Activated CD8-positive, alpha-beta T cell treated with anti-CD3 and anti-CD28 coated beads, Interleukin-2, amount 10 ng/mL, durations not matched to agents 7 days and 5 days (primary cell): ENCODE measurements around the gene ANO1. TPM values are rescaled to one million over a fixed set of nuclear protein-coding genes. Genes with fewer than 3 reads are reported as not detected.

ENCODE experiments used
- ATAC-seq: fragments of 150-1000 bp; cut with Tn5 transposase; one replicate; pipeline ENCODE4 v1.10.0; 2021; ENCODE audit warnings: moderate library complexity
- CTCF ChIA-PET: fragments of 350-600 bp; sonication (Branson Sonifier 250); formaldehyde crosslinking; loops from one replicate; lab custom pipeline; 2021; ENCODE audit warnings: antibody characterized with exemption; lab: Charles Lee
- POLR2A ChIA-PET: fragments of 350-600 bp; sonication (Branson Sonifier 250); formaldehyde crosslinking; loops from one replicate; lab custom pipeline; 2021; ENCODE audit warnings: antibody characterized with exemption; lab: Charles Lee
- DNase-seq: peaks from one replicate; pipeline ENCODE4 v3.0.0-alpha.2; 2020
- H3K27ac Mint-ChIP-seq: one replicate; pipeline ENCODE4 v1.8.0; 2021; ENCODE audit warnings: mild to moderate bottlenecking, mixed read lengths
- H3K27me3 Mint-ChIP-seq: one replicate; pipeline ENCODE4 v1.8.0; 2021; ENCODE audit warnings: low read depth, mixed read lengths
- H3K36me3 Mint-ChIP-seq: one replicate; pipeline ENCODE4 v1.8.0; 2021; ENCODE audit warnings: low read depth, mixed read lengths
- H3K4me1 Mint-ChIP-seq: one replicate; pipeline ENCODE4 v1.8.0; 2021; ENCODE audit warnings: low read depth, mixed read lengths
- H3K4me3 Mint-ChIP-seq: one replicate; pipeline ENCODE4 v1.8.0; 2021; ENCODE audit warnings: mild to moderate bottlenecking, mixed read lengths
- H3K9me3 Mint-ChIP-seq: one replicate; pipeline ENCODE4 v1.8.0; 2022; ENCODE audit warnings: mixed read lengths; ENCODE audit not compliant: insufficient read depth
- total RNA-seq, 2 experiments: library from RNA; stranded (reverse); gene quantifications; one replicate each; pipeline ENCODE4 v1.2.3, GENCODE V29; 2021

ANO1 gene
- total RNA-seq, 2 experiments from 2014 or later, result not detected

- no peaks in the 10 kb centered on the region for H3K36me3 Mint-ChIP-seq
- H3K4me1 Mint-ChIP-seq, result no peaks in the 10 kb centered on the region
- no peaks in the 10 kb centered on the region for H3K9me3 Mint-ChIP-seq
- H3K27ac Mint-ChIP-seq, result no peak overlapping the region
- H3K27me3 Mint-ChIP-seq, result peaks cover 41% of the 10 kb centered on the region
- no peak for ATAC-seq
- DNase-seq, result no peak
- no peak overlapping the region for H3K4me3 Mint-ChIP-seq
- POLR2A ChIA-PET, result no interaction called here
- CTCF ChIA-PET, result no interaction called here
Observed at GRCh38 chr11:70077411-70078094, 564 bp upstream of the ANO1 start.

- DNase-seq, result no peak
- Mint-ChIP-seq H3K36me3 (no peaks in the 10 kb centered on the region), H3K27ac (no peak overlapping the region), H3K4me3 (no peak overlapping the region), H3K27me3 (peaks cover 28% of the 10 kb centered on the region), H3K9me3 (no peaks in the 10 kb centered on the region), H3K4me1 (no peaks in the 10 kb centered on the region)
- CTCF ChIA-PET, result no interaction called here
- POLR2A ChIA-PET, result no interaction called here
- no peak for ATAC-seq
Observed at GRCh38 chr11:70078781-70079616, 882 bp downstream of the ANO1 start.

GRCh38 chr11:70079691-70080090, 1.6 kb downstream of the ANO1 start:
- H3K27ac Mint-ChIP-seq, result no peak overlapping the region
- ChIA-PET CTCF (no interaction called here), POLR2A (no interaction called here)
- ATAC-seq (no peak), DNase-seq (no peak)
- H3K4me1 Mint-ChIP-seq, result no peaks in the 10 kb centered on the region
- H3K9me3 Mint-ChIP-seq, result no peaks in the 10 kb centered on the region
- H3K27me3 Mint-ChIP-seq, result peaks cover 22% of the 10 kb centered on the region
- no peak overlapping the region for H3K4me3 Mint-ChIP-seq
- H3K36me3 Mint-ChIP-seq, result no peaks in the 10 kb centered on the region

GRCh38 chr11:70080763-70081162, 2.6 kb downstream of the ANO1 start:
- ChIA-PET POLR2A (no interaction called here), CTCF (no interaction called here)
- no peak overlapping the region for H3K4me3 Mint-ChIP-seq
- DNase-seq, result no peak
- ATAC-seq, result no peak
- peaks cover 19% of the 10 kb centered on the region for H3K27me3 Mint-ChIP-seq
- H3K4me1 Mint-ChIP-seq, result no peaks in the 10 kb centered on the region
- no peaks in the 10 kb centered on the region for H3K36me3 Mint-ChIP-seq
- no peaks in the 10 kb centered on the region for H3K9me3 Mint-ChIP-seq
- no peak overlapping the region for H3K27ac Mint-ChIP-seq

- H3K36me3 Mint-ChIP-seq, result no peaks in the 10 kb centered on the region
- H3K4me1 Mint-ChIP-seq, result no peaks in the 10 kb centered on the region
- ChIA-PET CTCF (interaction anchor here (1.4 kb wide), 1 partner anchor 89 kb away, joined by 3 read pairs; no protein-coding TSS in a partner anchor), POLR2A (no interaction called here)
- peaks cover 9% of the 10 kb centered on the region for H3K27me3 Mint-ChIP-seq
- no peaks in the 10 kb centered on the region for H3K9me3 Mint-ChIP-seq
- DNase-seq (no peak), ATAC-seq (no peak)
- H3K4me3 Mint-ChIP-seq, result no peak overlapping the region
- no peak overlapping the region for H3K27ac Mint-ChIP-seq
Observed at GRCh38 chr11:70082829-70083228, 4.7 kb downstream of the ANO1 start.

- Mint-ChIP-seq H3K36me3 (no peaks in the 10 kb centered on the region), H3K27me3 (peaks cover 6% of the 10 kb centered on the region), H3K27ac (no peak overlapping the region), H3K9me3 (no peaks in the 10 kb centered on the region), H3K4me1 (no peaks in the 10 kb centered on the region), H3K4me3 (no peak overlapping the region)
- DNase-seq (no peak), ATAC-seq (no peak)
- CTCF ChIA-PET, result no interaction called here
- POLR2A ChIA-PET, result interaction anchor here (0.7 kb wide), 1 partner anchor 43 kb away, joined by 4 read pairs; no protein-coding TSS in a partner anchor
Observed at GRCh38 chr11:70084046-70084984, 6.2 kb downstream of the ANO1 start.

GRCh38 chr11:70085815-70086769, 8.0 kb downstream of the ANO1 start:
- no peak overlapping the region for H3K4me3 Mint-ChIP-seq
- H3K9me3 Mint-ChIP-seq, result no peaks in the 10 kb centered on the region
- no peak for ATAC-seq
- no peaks in the 10 kb centered on the region for H3K36me3 Mint-ChIP-seq
- no peaks in the 10 kb centered on the region for H3K4me1 Mint-ChIP-seq
- POLR2A ChIA-PET, result no interaction called here
- CTCF ChIA-PET, result no interaction called here
- DNase-seq, result no peak
- peaks cover 4% of the 10 kb centered on the region for H3K27me3 Mint-ChIP-seq
- no peak overlapping the region for H3K27ac Mint-ChIP-seq

- no peaks in the 10 kb centered on the region for H3K4me1 Mint-ChIP-seq
- H3K27ac Mint-ChIP-seq, result no peak overlapping the region
- POLR2A ChIA-PET, result no interaction called here
- ATAC-seq (no peak), DNase-seq (no peak)
- no peak overlapping the region for H3K4me3 Mint-ChIP-seq
- no peaks in the 10 kb centered on the region for H3K36me3 Mint-ChIP-seq
- H3K27me3 Mint-ChIP-seq, result peaks cover 1% of the 10 kb centered on the region
- H3K9me3 Mint-ChIP-seq, result no peaks in the 10 kb centered on the region
- CTCF ChIA-PET, result no interaction called here
Observed at GRCh38 chr11:70087446-70088167, 9.5 kb downstream of the ANO1 start.

GRCh38 chr11:70088735-70089250, 10.7 kb downstream of the ANO1 start:
- no peak overlapping the region for H3K27ac Mint-ChIP-seq
- ATAC-seq (no peak), DNase-seq (no peak)
- H3K4me1 Mint-ChIP-seq, result no peaks in the 10 kb centered on the region
- ChIA-PET CTCF (no interaction called here), POLR2A (no interaction called here)
- no peaks in the 10 kb centered on the region for H3K36me3 Mint-ChIP-seq
- no peak overlapping the region for H3K4me3 Mint-ChIP-seq
- no peaks in the 10 kb centered on the region for H3K9me3 Mint-ChIP-seq
- no peaks in the 10 kb centered on the region for H3K27me3 Mint-ChIP-seq

- Mint-ChIP-seq H3K4me3 (no peak overlapping the region), H3K27ac (no peak overlapping the region), H3K9me3 (no peaks in the 10 kb centered on the region), H3K36me3 (no peaks in the 10 kb centered on the region), H3K27me3 (no peaks in the 10 kb centered on the region), H3K4me1 (no peaks in the 10 kb centered on the region)
- CTCF ChIA-PET, result no interaction called here
- DNase-seq (no peak), ATAC-seq (no peak)
- POLR2A ChIA-PET, result no interaction called here
Observed at GRCh38 chr11:70089631-70090030, 11.5 kb downstream of the ANO1 start.
